Activated CD4-positive, alpha-beta T cell treated with anti-CD3 and anti-CD28 coated beads, Interleukin-2, amount 10 ng/mL, durations not matched to agents 24 days and 14 days (primary cell): ENCODE measurements around the gene TRDN. TPM values are rescaled to one million over a fixed set of nuclear protein-coding genes. Genes with fewer than 3 reads are reported as not detected.

Experiments used
- DNase-seq: peaks from one replicate; pipeline ENCODE4 v3.0.0; 2022
- H3K27ac Mint-ChIP-seq: one replicate; pipeline ENCODE4 v1.8.0; 2022; ENCODE audit warnings: mild to moderate bottlenecking, mixed read lengths
- H3K27me3 Mint-ChIP-seq: one replicate; pipeline ENCODE4 v1.8.0; 2022; ENCODE audit warnings: mixed read lengths
- H3K36me3 Mint-ChIP-seq: one replicate; pipeline ENCODE4 v1.8.0; 2022; ENCODE audit warnings: low read depth, mild to moderate bottlenecking, mixed read lengths
- H3K4me1 Mint-ChIP-seq: one replicate; pipeline ENCODE4 v1.8.0; 2021; ENCODE audit warnings: mixed read lengths
- H3K4me3 Mint-ChIP-seq: one replicate; pipeline ENCODE4 v1.8.0; 2022; ENCODE audit warnings: mild to moderate bottlenecking, moderate library complexity, mixed read lengths
- H3K9me3 Mint-ChIP-seq: one replicate; pipeline ENCODE4 v1.8.0; 2021; ENCODE audit warnings: mixed read lengths
- intact Hi-C: fragments of 100-400 bp; cut with micrococcal nuclease; formaldehyde crosslinking; loops from one replicate; pipeline ENCODE4 v1.15.1; 2023
- total RNA-seq: library from RNA; stranded (reverse); gene quantifications from 2 replicates; pipeline ENCODE4 v1.2.3, GENCODE V29; 2022

The TRDN gene
- total RNA-seq, 1 donor from 2014 or later: not detected

DNA sequence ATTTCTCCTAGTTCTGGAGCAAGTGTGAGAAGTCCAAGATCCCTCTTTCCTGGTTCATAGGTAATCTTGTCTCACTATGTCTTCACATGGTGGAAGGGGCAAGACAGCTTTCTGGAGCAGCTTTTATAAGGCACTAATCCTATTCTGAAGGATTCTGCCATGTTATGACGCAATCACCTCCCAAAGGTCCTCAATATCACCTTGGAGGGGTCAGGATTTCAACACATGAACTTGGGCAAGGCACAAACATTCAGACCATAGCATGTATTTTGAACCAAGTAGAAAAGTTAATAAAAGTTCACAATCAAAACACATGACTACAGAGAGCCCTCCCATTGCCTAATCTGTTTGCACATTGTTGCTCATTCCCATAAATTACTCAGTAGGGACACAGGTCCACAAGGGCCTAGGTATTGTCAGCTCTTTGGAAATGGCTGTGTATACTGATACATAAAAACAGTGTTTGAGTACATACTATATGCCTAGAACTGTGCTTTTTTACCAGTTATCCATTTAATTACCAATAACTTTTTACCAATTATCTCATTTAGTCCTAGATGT lies 11.3 kb upstream of the TRDN start:
- H3K27me3 Mint-ChIP-seq: no peaks in the 10 kb centered on the region
- no peaks in the 10 kb centered on the region for H3K4me1 Mint-ChIP-seq
- no peaks in the 10 kb centered on the region for H3K36me3 Mint-ChIP-seq
- no peak overlapping the region for H3K27ac Mint-ChIP-seq
- intact Hi-C loops: no loop called here
- no peaks in the 10 kb centered on the region for H3K9me3 Mint-ChIP-seq
- H3K4me3 Mint-ChIP-seq: no peak overlapping the region
- no peak for DNase-seq

- H3K27ac Mint-ChIP-seq: no peak overlapping the region
These were observed 4.7 kb upstream of the TRDN start for GRCh38 chr6:123641497-123641896.

DNA sequence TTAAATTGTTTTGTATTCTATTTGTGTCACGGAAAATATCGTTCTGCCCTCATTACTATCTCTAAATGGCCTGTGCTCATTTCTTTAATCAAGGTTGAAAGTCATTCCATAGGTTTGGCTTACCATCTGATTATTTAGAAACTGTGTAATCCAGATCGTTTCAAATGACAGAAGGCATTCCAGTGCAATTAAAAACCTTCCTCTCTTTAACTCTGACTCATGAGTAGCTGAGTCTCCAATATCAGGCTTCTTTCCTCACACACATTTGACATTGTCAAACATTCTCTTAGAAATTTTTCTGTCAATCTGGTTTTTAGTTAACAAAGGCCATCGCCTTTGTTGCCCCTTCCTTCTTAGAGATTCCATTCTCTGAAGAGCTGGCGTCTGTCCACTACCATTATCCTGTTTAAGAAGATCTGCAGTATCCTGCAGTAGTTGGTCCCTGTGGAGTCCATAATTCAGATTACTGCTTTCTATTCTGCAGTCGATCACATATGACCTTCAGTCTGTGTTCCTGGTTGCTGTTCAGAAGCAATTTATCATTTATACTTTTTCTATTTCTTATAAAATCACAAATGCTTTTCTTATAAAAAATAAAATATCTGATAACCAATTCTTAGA lies 3.9 kb upstream of the TRDN start:
- Mint-ChIP-seq H3K27me3 (no peaks in the 10 kb centered on the region), H3K36me3 (no peaks in the 10 kb centered on the region), H3K9me3 (no peaks in the 10 kb centered on the region), H3K4me1 (no peaks in the 10 kb centered on the region), H3K27ac (no peak overlapping the region), H3K4me3 (no peak overlapping the region)
- intact Hi-C loops: no loop called here
- no peak for DNase-seq

More at GRCh38 chr6:123641497-123641896, 4.7 kb upstream of the TRDN start:
- DNase-seq: no peak
- Mint-ChIP-seq H3K4me3 (no peak overlapping the region), H3K27me3 (no peaks in the 10 kb centered on the region), H3K36me3 (no peaks in the 10 kb centered on the region), H3K4me1 (no peaks in the 10 kb centered on the region), H3K9me3 (no peaks in the 10 kb centered on the region)
- intact Hi-C loops: no loop called here

DNA sequence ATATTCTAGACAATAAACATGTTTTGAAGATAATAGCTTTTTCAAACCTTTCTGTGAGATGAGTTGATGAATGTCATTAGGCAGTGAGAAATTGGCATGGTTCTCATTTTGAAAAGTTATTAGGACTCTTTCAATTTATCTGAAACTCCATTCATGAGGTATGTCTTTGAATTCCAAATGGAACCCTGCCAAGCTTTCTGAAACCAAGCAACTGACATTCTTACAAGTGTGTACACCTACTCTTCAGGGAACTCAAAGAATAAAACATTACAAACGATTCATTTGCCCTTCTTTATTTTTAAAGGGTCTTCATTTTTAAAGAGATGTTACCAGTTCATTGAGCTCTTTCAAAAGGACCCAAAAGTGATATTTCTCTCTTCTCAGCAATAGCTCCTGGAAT lies 2.1 kb upstream of the TRDN start:
- H3K27ac Mint-ChIP-seq: no peak overlapping the region

GRCh38 chr6:123636282-123636681 lies 468 bp downstream of the TRDN start:
- intact Hi-C loops: no loop called here
- H3K27ac Mint-ChIP-seq: no peak overlapping the region
- no peak for DNase-seq
- no peaks in the 10 kb centered on the region for H3K36me3 Mint-ChIP-seq
- H3K9me3 Mint-ChIP-seq: no peaks in the 10 kb centered on the region
- no peak overlapping the region for H3K4me3 Mint-ChIP-seq
- no peaks in the 10 kb centered on the region for H3K4me1 Mint-ChIP-seq
- no peaks in the 10 kb centered on the region for H3K27me3 Mint-ChIP-seq

More for the DNA sequence above, 2.1 kb upstream of the TRDN start:
- Mint-ChIP-seq H3K4me3 (no peak overlapping the region), H3K4me1 (no peaks in the 10 kb centered on the region), H3K9me3 (no peaks in the 10 kb centered on the region), H3K27me3 (no peaks in the 10 kb centered on the region), H3K36me3 (no peaks in the 10 kb centered on the region)
- no peak for DNase-seq
- intact Hi-C loops: no loop called here

GRCh38 chr6:123635567-123635966 lies 1.2 kb downstream of the TRDN start:
- H3K4me3 Mint-ChIP-seq: no peak overlapping the region
- DNase-seq: no peak
- H3K36me3 Mint-ChIP-seq: no peaks in the 10 kb centered on the region
- no peaks in the 10 kb centered on the region for H3K27me3 Mint-ChIP-seq
- intact Hi-C loops: no loop called here
- no peaks in the 10 kb centered on the region for H3K9me3 Mint-ChIP-seq
- no peaks in the 10 kb centered on the region for H3K4me1 Mint-ChIP-seq
- no peak overlapping the region for H3K27ac Mint-ChIP-seq

- no peaks in the 10 kb centered on the region for H3K9me3 Mint-ChIP-seq
- DNase-seq: no peak
- no peak overlapping the region for H3K27ac Mint-ChIP-seq
- intact Hi-C loops: no loop called here
- no peaks in the 10 kb centered on the region for H3K4me1 Mint-ChIP-seq
- H3K4me3 Mint-ChIP-seq: no peak overlapping the region
- H3K36me3 Mint-ChIP-seq: no peaks in the 10 kb centered on the region
- no peaks in the 10 kb centered on the region for H3K27me3 Mint-ChIP-seq
These were observed 1.6 kb downstream of the TRDN start for GRCh38 chr6:123635144-123635543.

- H3K36me3 Mint-ChIP-seq: no peaks in the 10 kb centered on the region
- H3K4me1 Mint-ChIP-seq: no peaks in the 10 kb centered on the region
- H3K9me3 Mint-ChIP-seq: no peaks in the 10 kb centered on the region
- intact Hi-C loops: no loop called here
- H3K27me3 Mint-ChIP-seq: no peaks in the 10 kb centered on the region
- no peak overlapping the region for H3K27ac Mint-ChIP-seq
- no peak overlapping the region for H3K4me3 Mint-ChIP-seq
- no peak for DNase-seq
These were observed 4.1 kb downstream of the TRDN start for GRCh38 chr6:123632641-123633040.

DNA sequence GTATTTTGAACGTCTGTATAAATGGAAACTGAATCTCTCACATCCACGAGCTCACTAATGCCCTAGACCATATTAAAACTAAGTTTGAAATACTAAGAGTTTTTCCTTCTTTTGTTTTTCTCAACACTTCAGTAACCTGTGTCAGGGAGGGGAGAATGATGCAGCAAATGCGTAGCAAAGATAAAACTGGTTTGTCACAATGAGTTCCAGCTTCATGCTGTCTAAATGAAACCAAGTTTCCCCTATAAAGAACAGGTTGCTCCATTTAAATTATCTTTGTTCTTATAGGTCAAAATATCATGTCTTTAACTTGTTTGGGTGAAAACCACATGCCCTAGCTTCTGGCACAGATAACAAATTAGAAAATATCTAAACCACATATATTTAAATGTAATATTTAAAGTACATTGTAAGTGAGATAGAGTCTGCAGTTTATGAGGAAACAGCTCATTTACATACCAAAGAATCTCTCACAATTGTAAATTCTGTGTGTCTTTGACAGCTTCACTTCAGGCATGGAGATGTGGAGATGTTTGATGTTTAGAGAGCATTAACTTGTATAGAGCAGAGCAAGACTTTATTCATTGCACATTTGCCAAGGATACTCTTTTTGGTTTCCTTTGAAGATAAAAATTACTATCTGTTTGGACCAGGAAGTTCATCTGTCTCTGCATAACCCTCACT lies 7.3 kb downstream of the TRDN start:
- Mint-ChIP-seq H3K36me3 (no peaks in the 10 kb centered on the region), H3K4me1 (no peaks in the 10 kb centered on the region), H3K27me3 (no peaks in the 10 kb centered on the region), H3K9me3 (no peaks in the 10 kb centered on the region), H3K4me3 (no peak overlapping the region), H3K27ac (no peak overlapping the region)
- intact Hi-C loops: no loop called here
- no peak for DNase-seq

DNA sequence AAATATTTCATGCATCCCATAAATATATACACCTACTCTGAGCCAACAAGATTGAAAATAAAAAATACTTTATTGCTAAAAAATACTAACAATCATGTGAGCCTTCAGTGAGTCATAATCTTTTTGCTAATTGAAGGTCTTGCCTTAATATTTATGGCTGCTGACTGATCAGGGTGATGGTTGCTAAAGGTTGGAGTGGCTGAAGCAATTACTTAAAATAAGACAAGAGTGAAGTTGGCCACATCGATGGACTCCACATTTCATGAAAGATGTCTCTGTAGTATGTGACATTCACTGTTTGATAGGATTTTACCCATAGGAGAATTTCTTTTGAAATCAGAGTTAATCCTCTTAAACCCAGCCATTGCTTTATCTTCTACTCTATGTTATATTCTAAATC lies 11.1 kb downstream of the TRDN start:
- no peak overlapping the region for H3K4me3 Mint-ChIP-seq
- H3K36me3 Mint-ChIP-seq: no peaks in the 10 kb centered on the region
- no peaks in the 10 kb centered on the region for H3K9me3 Mint-ChIP-seq
- no peaks in the 10 kb centered on the region for H3K27me3 Mint-ChIP-seq
- H3K27ac Mint-ChIP-seq: no peak overlapping the region
- intact Hi-C loops: no loop called here
- no peaks in the 10 kb centered on the region for H3K4me1 Mint-ChIP-seq
- DNase-seq: no peak

- H3K36me3 Mint-ChIP-seq: no peaks in the 10 kb centered on the region
- intact Hi-C loops: no loop called here
- no peak for DNase-seq
- H3K27ac Mint-ChIP-seq: no peak overlapping the region
- H3K4me1 Mint-ChIP-seq: no peaks in the 10 kb centered on the region
- H3K9me3 Mint-ChIP-seq: no peaks in the 10 kb centered on the region
- no peak overlapping the region for H3K4me3 Mint-ChIP-seq
- no peaks in the 10 kb centered on the region for H3K27me3 Mint-ChIP-seq
These were observed 14.0 kb downstream of the TRDN start for GRCh38 chr6:123622780-123623179.

- H3K27me3 Mint-ChIP-seq: no peaks in the 10 kb centered on the region
- H3K36me3 Mint-ChIP-seq: no peaks in the 10 kb centered on the region
- intact Hi-C loops: no loop called here
- no peaks in the 10 kb centered on the region for H3K9me3 Mint-ChIP-seq
- H3K4me3 Mint-ChIP-seq: no peak overlapping the region
- no peak overlapping the region for H3K27ac Mint-ChIP-seq
- no peaks in the 10 kb centered on the region for H3K4me1 Mint-ChIP-seq
- DNase-seq: no peak
These were observed 17.6 kb downstream of the TRDN start for GRCh38 chr6:123619156-123619555.

DNA sequence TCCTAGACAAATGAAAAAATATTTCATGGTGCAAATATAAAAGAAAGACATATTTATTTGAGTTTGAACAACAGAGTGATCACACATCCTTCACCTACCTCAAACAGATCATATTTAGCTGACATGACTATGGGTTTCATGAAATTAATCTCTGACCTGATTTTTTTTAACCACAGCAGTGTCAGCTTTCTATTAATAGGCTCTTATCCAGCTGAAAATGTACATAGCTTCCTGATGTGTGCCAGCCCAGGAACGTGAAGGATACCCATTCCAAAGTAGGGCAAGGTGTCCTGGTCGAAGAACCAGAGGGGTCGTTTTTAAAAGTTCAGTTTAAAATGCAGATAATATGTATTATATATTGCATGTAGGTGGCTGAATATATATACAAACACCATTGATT lies 19.8 kb downstream of the TRDN start:
- H3K27me3 Mint-ChIP-seq: no peaks in the 10 kb centered on the region
- H3K4me1 Mint-ChIP-seq: no peaks in the 10 kb centered on the region
- H3K4me3 Mint-ChIP-seq: no peak overlapping the region
- intact Hi-C loops: no loop called here
- DNase-seq: no peak
- H3K9me3 Mint-ChIP-seq: no peaks in the 10 kb centered on the region
- H3K27ac Mint-ChIP-seq: no peak overlapping the region
- no peaks in the 10 kb centered on the region for H3K36me3 Mint-ChIP-seq

GRCh38 chr6:123616016-123616415 lies 20.7 kb downstream of the TRDN start:
- no peak for DNase-seq

More at GRCh38 chr6:123616016-123616415, 20.7 kb downstream of the TRDN start:
- Mint-ChIP-seq H3K36me3 (no peaks in the 10 kb centered on the region), H3K9me3 (no peaks in the 10 kb centered on the region), H3K27me3 (no peaks in the 10 kb centered on the region), H3K4me1 (no peaks in the 10 kb centered on the region), H3K27ac (no peak overlapping the region), H3K4me3 (no peak overlapping the region)
- intact Hi-C loops: no loop called here
